ENCODE data around the gene YPEL1.

Gene YPEL1

DNA sequence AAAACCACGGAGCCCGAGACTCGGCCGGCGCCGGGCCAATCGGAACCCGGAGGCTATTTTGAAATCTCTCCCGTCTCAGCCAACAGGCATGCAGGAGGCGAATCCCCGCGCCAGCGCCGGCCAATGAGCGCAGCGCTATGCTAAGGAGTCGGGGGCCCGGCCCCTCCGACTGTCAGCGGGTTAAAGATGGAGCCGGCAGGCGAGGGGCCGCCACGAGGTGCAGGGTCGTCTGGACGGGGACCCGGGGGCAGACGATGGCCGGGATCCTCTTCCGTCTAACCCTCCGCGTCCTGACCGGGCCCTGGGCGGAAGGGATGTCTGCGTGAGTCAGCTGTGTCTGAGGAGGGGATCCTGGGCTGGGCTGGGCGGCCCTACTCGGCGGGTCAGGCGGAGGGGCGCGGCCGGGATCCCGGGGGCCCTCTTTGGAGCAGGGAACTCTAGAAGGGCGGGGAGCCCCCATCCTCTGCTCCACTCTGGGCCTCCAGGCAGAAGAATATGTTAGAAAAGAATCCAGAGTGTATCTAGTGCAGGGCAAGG is 83.5 kb downstream of the YPEL1 start:
- peak; percentile 77 for DNase-seq

GRCh38 chr22:21651521-21652009 is 84.0 kb downstream of the YPEL1 start:
- DNase-seq: no peak

- no peak for DNase-seq
Observed at GRCh38 chr22:21650823-21651520, 84.6 kb downstream of the YPEL1 start.

- DNase-seq: no peak
Observed at GRCh38 chr22:21650280-21650679, 85.3 kb downstream of the YPEL1 start.

All from CD4-positive, alpha-beta T cell treated with Interferon gamma for 1 hour (primary cell).